ENCODE data around the gene STK35.

The STK35 gene

DNA sequence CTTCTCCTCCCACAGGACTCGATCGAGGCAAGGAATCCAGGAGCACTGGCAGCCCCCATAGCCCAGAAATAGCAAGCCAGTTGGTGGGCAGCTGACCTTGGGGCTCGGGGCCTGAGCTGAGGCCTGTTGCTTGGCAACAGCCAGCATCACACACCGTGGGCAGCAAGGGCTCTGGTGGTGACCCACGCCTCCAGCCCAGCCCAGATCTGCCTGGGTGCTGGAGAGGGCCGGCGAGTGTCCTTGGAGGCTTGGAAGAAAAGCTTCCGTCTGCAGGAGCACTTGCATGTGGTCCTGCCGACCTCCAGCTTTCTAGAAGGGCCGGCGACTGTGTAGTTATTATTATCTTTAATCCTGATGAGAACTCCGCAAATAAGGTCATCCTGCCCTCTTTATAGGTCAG is 67.3 kb downstream of the STK35 start:
- H3K36me3 ChIP-seq (ENCODE audit: control insufficient read depth in 1 of 2, insufficient read depth in 2 of 2, low read depth in 1 of 2, low read length in 2 of 2), result no peaks in the 10 kb centered on the region
- no peak overlapping the region for H3K9ac ChIP-seq (ENCODE audit: low read length)
- DNase-seq, result no peak
- no peaks in the 10 kb centered on the region for H3K9me3 ChIP-seq (ENCODE audit: control insufficient read depth, low read length)
- H3K23ac ChIP-seq (ENCODE audit: low read length in 2 of 2), result no peak overlapping the region
- H2BK15ac ChIP-seq (ENCODE audit: low read depth, poor library complexity, severe bottlenecking), result no peak overlapping the region
- H3K79me1 ChIP-seq (replicated peaks; ENCODE audit: low read length, poor library complexity, severe bottlenecking), result no peaks in the 10 kb centered on the region
- H3K4ac ChIP-seq (ENCODE audit: low read depth in 1 of 2, low read length in 2 of 2), result no peak overlapping the region
- peaks cover 2% of the 10 kb centered on the region for H3K4me1 ChIP-seq (ENCODE audit: control insufficient read depth, insufficient read depth, low read depth, low read length)
- H2AK5ac ChIP-seq (ENCODE audit: low read length, severe bottlenecking), result no peak overlapping the region
- H2BK120ac ChIP-seq (ENCODE audit: low read depth, low read length), result no peak overlapping the region
- no peak overlapping the region for H2AFZ ChIP-seq (ENCODE audit: low read depth, low read length)
- no peak overlapping the region for H3K4me2 ChIP-seq (ENCODE audit: low read length, poor library complexity, severe bottlenecking)
- H3K4me3 ChIP-seq (ENCODE audit: insufficient read depth in 1 of 2, low read depth in 1 of 2, low read length in 2 of 2), result no peak overlapping the region
- no peak overlapping the region for H3K27ac ChIP-seq (ENCODE audit: low read length, poor library complexity, severe bottlenecking)
- H2BK5ac ChIP-seq (ENCODE audit: low read depth, low read length, poor library complexity, severe bottlenecking), result no peak overlapping the region
- H2BK12ac ChIP-seq (ENCODE audit: low read length in 2 of 2), result no peak overlapping the region
- no peak overlapping the region for H4K8ac ChIP-seq (ENCODE audit: low read length)
- H3K18ac ChIP-seq (ENCODE audit: low read depth in 1 of 2, low read length in 2 of 2), result no peak overlapping the region
- 78% methylated on average over 12 of the region's 12 CpGs for WGBS
- peaks cover 29% of the 10 kb centered on the region in 2 experiments for H3K27me3 ChIP-seq (ENCODE audit: control insufficient read depth in 1 of 2, insufficient read depth in 1 of 2, low read length in 2 of 2)
- no peak overlapping the region for H3K14ac ChIP-seq (ENCODE audit: low read length in 2 of 2)
- H4K91ac ChIP-seq (ENCODE audit: low read length), result no peak overlapping the region

DNA sequence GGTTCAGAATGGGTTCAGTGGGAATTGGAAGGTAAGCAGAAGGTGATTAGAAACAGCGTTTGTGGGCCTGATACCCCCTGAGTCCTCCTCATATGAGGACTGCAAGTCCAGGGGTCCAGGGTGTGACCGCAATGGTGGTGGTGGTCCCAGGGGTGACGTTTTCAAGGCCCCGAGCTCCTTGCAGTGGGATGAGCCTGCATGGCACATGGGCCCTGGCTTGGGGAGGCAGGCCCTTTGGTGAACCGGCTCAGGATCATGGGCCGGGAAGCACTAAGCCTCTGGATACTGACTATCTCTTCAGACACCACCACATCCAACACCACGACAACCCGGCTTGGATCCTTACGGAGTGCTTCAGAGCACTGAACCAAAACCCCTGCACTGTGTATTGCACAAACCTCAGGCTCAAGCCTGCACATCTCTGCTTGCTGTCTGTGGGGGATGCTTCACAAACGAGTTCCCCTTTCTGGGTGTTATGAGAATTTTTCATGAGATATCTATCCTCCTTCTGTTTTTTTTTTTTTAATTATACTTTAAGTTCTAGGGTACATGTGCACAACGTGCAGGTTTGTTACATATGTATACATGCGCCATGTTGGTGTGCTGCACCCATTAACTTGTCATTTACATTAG is 67.9 kb downstream of the STK35 start:
- Histone ChIP-seq H2AK5ac (ENCODE audit: low read length, severe bottlenecking) (no peak overlapping the region), H2BK15ac (ENCODE audit: low read depth, poor library complexity, severe bottlenecking) (no peak overlapping the region), H3K4me2 (ENCODE audit: low read length, poor library complexity, severe bottlenecking) (no peak overlapping the region), H2BK12ac (ENCODE audit: low read length in 2 of 2) (no peak overlapping the region), H3K36me3 (ENCODE audit: control insufficient read depth in 1 of 2, insufficient read depth in 2 of 2, low read depth in 1 of 2, low read length in 2 of 2) (no peaks in the 10 kb centered on the region), H4K91ac (ENCODE audit: low read length) (no peak overlapping the region), H3K27me3 (ENCODE audit: control insufficient read depth in 1 of 2, insufficient read depth in 1 of 2, low read length in 2 of 2) (peaks cover 29 to 30% of the 10 kb centered on the region in 2 experiments), H2BK5ac (ENCODE audit: low read depth, low read length, poor library complexity, severe bottlenecking) (no peak overlapping the region), H3K9ac (ENCODE audit: low read length) (no peak overlapping the region), H2AFZ (ENCODE audit: low read depth, low read length) (no peak overlapping the region), H3K4ac (ENCODE audit: low read depth in 1 of 2, low read length in 2 of 2) (no peak overlapping the region), H3K14ac (ENCODE audit: low read length in 2 of 2) (no peak overlapping the region), H3K4me3 (ENCODE audit: insufficient read depth in 1 of 2, low read depth in 1 of 2, low read length in 2 of 2) (no peak overlapping the region), H3K18ac (ENCODE audit: low read depth in 1 of 2, low read length in 2 of 2) (no peak overlapping the region), H3K4me1 (ENCODE audit: control insufficient read depth, insufficient read depth, low read depth, low read length) (peaks cover 2% of the 10 kb centered on the region), H4K8ac (ENCODE audit: low read length) (no peak overlapping the region), H3K9me3 (ENCODE audit: control insufficient read depth, low read length) (no peaks in the 10 kb centered on the region), H3K27ac (ENCODE audit: low read length, poor library complexity, severe bottlenecking) (no peak overlapping the region), H2BK120ac (ENCODE audit: low read depth, low read length) (no peak overlapping the region), H3K79me1 (replicated peaks; ENCODE audit: low read length, poor library complexity, severe bottlenecking) (no peaks in the 10 kb centered on the region), H3K23ac (ENCODE audit: low read length in 2 of 2) (no peak overlapping the region)
- DNase-seq, result no peak
- 88% methylated on average over 9 of the region's 12 CpGs for WGBS

DNA sequence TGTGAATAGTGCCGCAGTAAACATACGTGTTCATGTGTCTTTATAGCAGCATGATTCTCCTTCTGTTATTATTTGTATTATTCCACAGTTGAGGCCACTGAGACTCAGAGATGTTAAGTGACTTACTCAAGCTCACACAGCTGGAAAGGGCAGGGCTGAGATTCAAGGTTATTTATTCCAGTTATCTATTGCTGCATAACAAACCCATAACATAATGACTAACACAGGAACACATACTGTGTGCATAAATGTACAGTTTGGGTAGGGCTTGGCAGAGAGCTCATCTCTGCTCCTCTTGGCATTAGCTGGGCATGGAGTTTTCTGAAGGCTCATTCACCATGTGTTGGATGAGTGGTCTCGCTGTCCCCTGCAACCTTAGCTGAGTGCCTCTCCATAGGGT is 68.8 kb downstream of the STK35 start:
- Histone ChIP-seq H3K79me1 (replicated peaks; ENCODE audit: low read length, poor library complexity, severe bottlenecking) (no peaks in the 10 kb centered on the region), H4K91ac (ENCODE audit: low read length) (no peak overlapping the region), H3K4me3 (ENCODE audit: insufficient read depth in 1 of 2, low read depth in 1 of 2, low read length in 2 of 2) (no peak overlapping the region), H3K23ac (ENCODE audit: low read length in 2 of 2) (no peak overlapping the region), H3K9me3 (ENCODE audit: control insufficient read depth, low read length) (no peaks in the 10 kb centered on the region), H2AK5ac (ENCODE audit: low read length, severe bottlenecking) (no peak overlapping the region), H3K14ac (ENCODE audit: low read length in 2 of 2) (no peak overlapping the region), H2BK120ac (ENCODE audit: low read depth, low read length) (no peak overlapping the region), H3K27me3 (ENCODE audit: control insufficient read depth in 1 of 2, insufficient read depth in 1 of 2, low read length in 2 of 2) (peaks cover 27 to 28% of the 10 kb centered on the region in 2 experiments), H3K9ac (ENCODE audit: low read length) (no peak overlapping the region), H3K4ac (ENCODE audit: low read depth in 1 of 2, low read length in 2 of 2) (no peak overlapping the region), H3K27ac (ENCODE audit: low read length, poor library complexity, severe bottlenecking) (no peak overlapping the region), H2AFZ (ENCODE audit: low read depth, low read length) (no peak overlapping the region), H2BK5ac (ENCODE audit: low read depth, low read length, poor library complexity, severe bottlenecking) (no peak overlapping the region), H2BK15ac (ENCODE audit: low read depth, poor library complexity, severe bottlenecking) (no peak overlapping the region), H3K36me3 (ENCODE audit: control insufficient read depth in 1 of 2, insufficient read depth in 2 of 2, low read depth in 1 of 2, low read length in 2 of 2) (no peaks in the 10 kb centered on the region), H4K8ac (ENCODE audit: low read length) (no peak overlapping the region), H2BK12ac (ENCODE audit: low read length in 2 of 2) (no peak overlapping the region), H3K4me2 (ENCODE audit: low read length, poor library complexity, severe bottlenecking) (no peak overlapping the region), H3K4me1 (ENCODE audit: control insufficient read depth, insufficient read depth, low read depth, low read length) (peaks cover 2% of the 10 kb centered on the region), H3K18ac (ENCODE audit: low read depth in 1 of 2, low read length in 2 of 2) (no peak overlapping the region)
- WGBS, result 100% methylated on average over 1 of the region's 3 CpGs
- DNase-seq, result no peak

DNA sequence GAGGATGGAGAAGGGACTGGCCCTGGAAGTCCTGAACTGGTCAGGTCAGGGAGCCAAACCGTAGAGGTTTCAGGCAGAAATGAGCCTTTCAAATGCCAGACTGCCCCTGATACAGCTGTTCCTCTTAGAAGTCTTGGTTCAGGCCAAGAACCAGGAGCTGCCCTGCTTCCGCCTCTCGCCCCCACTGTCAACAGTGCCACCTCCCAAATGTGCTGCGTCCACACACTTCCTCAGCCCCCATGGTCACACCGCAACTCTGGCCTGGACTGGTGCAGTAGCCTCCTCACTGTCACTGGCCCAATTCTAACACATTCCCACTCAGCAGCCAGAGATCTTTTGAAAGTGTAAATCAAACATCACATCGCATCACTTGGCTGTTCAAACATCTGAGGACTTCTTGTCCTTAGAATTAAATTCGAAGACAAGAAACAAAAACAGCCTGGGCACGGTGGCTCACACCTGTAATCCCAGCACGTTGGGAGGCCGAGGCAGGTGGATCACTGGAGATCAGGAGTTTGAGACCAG is 69.7 kb downstream of the STK35 start:
- Histone ChIP-seq H3K4me2 (ENCODE audit: low read length, poor library complexity, severe bottlenecking) (no peak overlapping the region), H3K27ac (ENCODE audit: low read length, poor library complexity, severe bottlenecking) (no peak overlapping the region), H2BK12ac (ENCODE audit: low read length in 2 of 2) (no peak overlapping the region), H3K27me3 (ENCODE audit: control insufficient read depth in 1 of 2, insufficient read depth in 1 of 2, low read length in 2 of 2) (peaks cover 32 to 34% of the 10 kb centered on the region in 2 experiments), H3K4me1 (ENCODE audit: control insufficient read depth, insufficient read depth, low read depth, low read length) (peaks cover 2% of the 10 kb centered on the region), H3K4ac (ENCODE audit: low read depth in 1 of 2, low read length in 2 of 2) (no peak overlapping the region), H3K9ac (ENCODE audit: low read length) (no peak overlapping the region), H2AK5ac (ENCODE audit: low read length, severe bottlenecking) (no peak overlapping the region), H3K9me3 (ENCODE audit: control insufficient read depth, low read length) (no peaks in the 10 kb centered on the region), H2BK120ac (ENCODE audit: low read depth, low read length) (no peak overlapping the region), H4K91ac (ENCODE audit: low read length) (no peak overlapping the region), H2BK5ac (ENCODE audit: low read depth, low read length, poor library complexity, severe bottlenecking) (no peak overlapping the region), H2AFZ (ENCODE audit: low read depth, low read length) (no peak overlapping the region), H4K8ac (ENCODE audit: low read length) (no peak overlapping the region), H3K23ac (ENCODE audit: low read length in 2 of 2) (no peak overlapping the region), H3K14ac (ENCODE audit: low read length in 2 of 2) (no peak overlapping the region), H3K4me3 (ENCODE audit: insufficient read depth in 1 of 2, low read depth in 1 of 2, low read length in 2 of 2) (no peak overlapping the region), H3K79me1 (replicated peaks; ENCODE audit: low read length, poor library complexity, severe bottlenecking) (no peaks in the 10 kb centered on the region), H2BK15ac (ENCODE audit: low read depth, poor library complexity, severe bottlenecking) (no peak overlapping the region), H3K18ac (ENCODE audit: low read depth in 1 of 2, low read length in 2 of 2) (no peak overlapping the region), H3K36me3 (ENCODE audit: control insufficient read depth in 1 of 2, insufficient read depth in 2 of 2, low read depth in 1 of 2, low read length in 2 of 2) (no peaks in the 10 kb centered on the region)
- no peak for DNase-seq
- WGBS, result 82% methylated on average over 10 of the region's 10 CpGs
